Vagina (tissue), 2 donors: ENCODE results near the gene TERT.

Source experiments
- POLR2A ChIP-seq, 2 donors: fragments of 450-650 bp; IDR thresholded peaks; one replicate each; pipeline ENCODE4 v1.6.1; 2017; ENCODE audit warnings: antibody characterized with exemption in 2 of 2, mild to moderate bottlenecking in 2 of 2, moderate library complexity in 2 of 2
- TF ChIP-seq, protein P1 (sequence below), 3 experiments: fragments of 450-650 bp in 2 of 3; fragments of 200-600 bp in 1 of 3; sonication (generic) in 1 of 3; IDR thresholded peaks; one replicate each; pipeline ENCODE4 v1.5.1; 2017 to 2019; ENCODE audit warnings: antibody characterized with exemption in 3 of 3, mild to moderate bottlenecking in 2 of 3, moderate library complexity in 2 of 3

- TF ChIP-seq, protein P1, sequence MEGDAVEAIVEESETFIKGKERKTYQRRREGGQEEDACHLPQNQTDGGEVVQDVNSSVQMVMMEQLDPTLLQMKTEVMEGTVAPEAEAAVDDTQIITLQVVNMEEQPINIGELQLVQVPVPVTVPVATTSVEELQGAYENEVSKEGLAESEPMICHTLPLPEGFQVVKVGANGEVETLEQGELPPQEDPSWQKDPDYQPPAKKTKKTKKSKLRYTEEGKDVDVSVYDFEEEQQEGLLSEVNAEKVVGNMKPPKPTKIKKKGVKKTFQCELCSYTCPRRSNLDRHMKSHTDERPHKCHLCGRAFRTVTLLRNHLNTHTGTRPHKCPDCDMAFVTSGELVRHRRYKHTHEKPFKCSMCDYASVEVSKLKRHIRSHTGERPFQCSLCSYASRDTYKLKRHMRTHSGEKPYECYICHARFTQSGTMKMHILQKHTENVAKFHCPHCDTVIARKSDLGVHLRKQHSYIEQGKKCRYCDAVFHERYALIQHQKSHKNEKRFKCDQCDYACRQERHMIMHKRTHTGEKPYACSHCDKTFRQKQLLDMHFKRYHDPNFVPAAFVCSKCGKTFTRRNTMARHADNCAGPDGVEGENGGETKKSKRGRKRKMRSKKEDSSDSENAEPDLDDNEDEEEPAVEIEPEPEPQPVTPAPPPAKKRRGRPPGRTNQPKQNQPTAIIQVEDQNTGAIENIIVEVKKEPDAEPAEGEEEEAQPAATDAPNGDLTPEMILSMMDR (IDR thresholded peaks at IDR 0.05), result no peak
- TF ChIP-seq POLR2A (IDR thresholded peaks at IDR 0.05), result no peak
Observed at GRCh38 chr5:1276930-1277329, 17.9 kb downstream of the TERT start.
